Posterior cingulate gyrus (tissue), 11 donors: Measurements from ENCODE around the gene C11orf54.
A peak's percentile ranks its signal among the peaks of the same experiment; 100 is the strongest.

Experiments used
- DNase-seq, 10 donors: peaks; one replicate each; pipeline versions ENCODE4 v3.0.0 to v3.0.0-alpha.2; 2020 to 2021; ENCODE audit warnings: mixed read lengths in 3 of 10
- intact Hi-C: fragments of 100-400 bp; cut with DNase I; formaldehyde crosslinking; loops from one replicate; pipeline ENCODE4 v1.15.1; 2023

The C11orf54 gene

DNA sequence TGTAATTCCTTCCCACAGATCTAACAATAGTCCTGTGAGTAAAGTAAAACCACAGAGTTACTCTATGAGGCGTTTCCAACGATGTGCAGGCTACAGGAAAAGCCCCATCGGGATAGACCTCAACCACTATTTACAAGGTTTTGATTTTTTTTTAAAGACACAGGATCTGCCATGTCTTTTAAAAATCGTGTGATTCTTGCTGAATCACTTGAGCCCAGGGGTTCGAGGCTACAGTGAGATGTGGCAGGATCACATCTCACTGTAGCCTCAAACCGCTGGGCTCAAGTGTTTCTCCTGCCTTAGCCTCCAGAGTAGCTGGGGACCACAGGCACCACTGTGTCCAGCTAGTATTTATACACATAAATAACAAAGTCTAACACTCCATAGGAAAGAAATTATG is 8.0 kb upstream of the C11orf54 start:
- no peak for DNase-seq
- intact Hi-C loops, result no loop called here

GRCh38 chr11:93734427-93735222 is 6.8 kb upstream of the C11orf54 start:
- intact Hi-C loops, result no loop called here
- DNase-seq, result no peak

- no peak for DNase-seq
- intact Hi-C loops, result no loop called here
These were observed 5.8 kb upstream of the C11orf54 start for GRCh38 chr11:93735627-93736026.

DNA sequence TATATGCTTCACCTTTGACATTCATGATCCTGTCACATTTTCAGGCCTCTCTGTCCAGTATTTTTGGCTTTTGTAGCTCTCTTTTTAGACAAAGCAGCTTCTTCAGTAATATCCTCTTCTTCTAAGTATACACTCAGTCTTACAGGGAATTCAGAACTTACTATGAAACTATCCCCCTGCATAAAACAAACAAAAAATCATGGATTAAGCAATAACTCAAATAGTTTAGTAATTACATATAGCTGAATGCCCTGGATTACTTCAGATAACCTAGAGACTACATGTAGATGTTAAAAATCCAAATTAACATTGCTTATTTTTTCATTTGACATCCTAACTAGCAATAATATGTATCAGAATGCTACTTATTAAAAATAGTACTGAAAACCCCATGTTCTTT is 5.3 kb upstream of the C11orf54 start:
- no peak for DNase-seq
- intact Hi-C loops, result no loop called here

DNA sequence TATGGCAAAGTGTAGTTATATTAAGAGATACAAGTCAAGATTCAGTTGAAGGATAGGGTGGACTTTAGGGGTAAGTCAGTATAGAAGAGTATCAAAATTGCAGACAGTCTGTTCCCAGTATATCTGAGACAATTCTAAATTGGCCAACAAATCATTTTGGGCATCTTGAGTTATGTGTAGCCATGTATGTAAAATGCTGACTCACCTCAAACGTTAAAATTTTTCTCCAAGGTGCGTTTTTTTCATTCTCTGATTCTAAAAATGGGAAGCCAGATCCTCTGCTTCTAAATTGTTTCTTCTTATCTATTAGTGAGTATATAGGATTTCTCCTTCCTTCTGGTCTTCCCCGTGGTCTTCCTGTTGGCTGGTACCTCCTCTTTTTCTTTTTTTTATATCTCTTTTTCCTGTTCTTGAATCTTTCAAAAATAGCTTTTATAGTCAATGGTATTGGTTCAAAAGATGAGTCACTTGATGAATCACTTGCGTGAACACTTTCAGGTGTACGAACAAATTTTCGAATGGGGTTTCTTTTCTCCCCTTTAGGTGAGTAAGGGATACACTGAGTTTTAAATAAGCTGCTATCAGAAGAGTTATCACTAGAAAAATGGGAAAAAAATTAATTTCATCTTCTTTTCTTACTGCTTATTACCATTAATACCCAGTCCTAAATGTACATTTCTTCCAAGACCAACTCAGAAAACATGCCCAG is 3.4 kb upstream of the C11orf54 start:
- intact Hi-C loops, result no loop called here
- DNase-seq, result no peak

DNA sequence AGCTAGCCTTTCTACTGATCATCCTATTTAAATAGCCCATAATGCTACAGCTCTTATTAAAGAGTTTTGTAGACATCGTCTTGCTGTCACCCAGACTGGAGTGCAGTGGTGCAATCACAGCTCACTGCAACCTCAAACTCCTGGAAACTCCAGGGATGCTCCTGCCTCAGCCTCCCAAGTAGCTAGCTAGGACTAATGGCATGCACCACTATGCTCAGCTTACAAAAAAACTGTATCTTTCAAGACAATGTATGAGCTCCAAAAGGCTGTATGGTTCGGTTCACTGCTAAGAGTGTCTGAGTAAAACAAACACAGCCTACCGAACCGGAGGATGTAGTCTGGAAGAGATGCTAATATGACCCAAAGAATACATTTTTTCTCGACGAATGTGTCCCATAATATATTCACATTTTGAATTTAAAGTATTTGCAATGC is 2.8 kb upstream of the C11orf54 start:
- DNase-seq, result no peak
- intact Hi-C loops, result no loop called here

- intact Hi-C loops, result loop anchor here (2.0 to 10.0 kb wide), 2 partner anchors 43 to 765 kb away; no protein-coding TSS in a partner anchor
- no peak for DNase-seq
These were observed 1.3 kb upstream of the C11orf54 start for GRCh38 chr11:93740031-93740729.

GRCh38 chr11:93740730-93741093 is 760 bp upstream of the C11orf54 start:
- intact Hi-C loops, result loop anchor here (2.0 to 10.0 kb wide), 2 partner anchors 42 to 764 kb away; no protein-coding TSS in a partner anchor
- peak in 8 of 10 donors; percentile 36 to 93 (median 63) for DNase-seq

DNA sequence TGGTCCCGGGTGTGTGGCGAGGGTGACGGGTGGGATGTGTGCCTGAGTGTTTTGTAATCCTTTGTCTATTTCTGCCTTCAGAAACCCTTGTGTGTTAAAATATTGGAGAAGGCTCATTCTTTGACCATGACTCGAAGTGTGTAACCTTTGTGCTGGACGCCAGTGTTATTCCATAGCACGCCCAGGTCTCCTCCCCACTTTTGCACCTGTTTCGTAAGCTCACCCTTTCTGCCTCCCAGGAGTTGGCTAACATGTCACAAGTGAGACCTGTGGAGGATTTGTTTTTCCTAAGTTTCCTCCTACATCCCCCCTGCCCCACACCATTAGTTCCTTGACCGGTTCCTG is 382 bp downstream of the C11orf54 start:
- DNase-seq, result no peak
- intact Hi-C loops, result loop anchor here (2.0 to 10.0 kb wide), 2 partner anchors 41 to 763 kb away; no protein-coding TSS in a partner anchor

DNA sequence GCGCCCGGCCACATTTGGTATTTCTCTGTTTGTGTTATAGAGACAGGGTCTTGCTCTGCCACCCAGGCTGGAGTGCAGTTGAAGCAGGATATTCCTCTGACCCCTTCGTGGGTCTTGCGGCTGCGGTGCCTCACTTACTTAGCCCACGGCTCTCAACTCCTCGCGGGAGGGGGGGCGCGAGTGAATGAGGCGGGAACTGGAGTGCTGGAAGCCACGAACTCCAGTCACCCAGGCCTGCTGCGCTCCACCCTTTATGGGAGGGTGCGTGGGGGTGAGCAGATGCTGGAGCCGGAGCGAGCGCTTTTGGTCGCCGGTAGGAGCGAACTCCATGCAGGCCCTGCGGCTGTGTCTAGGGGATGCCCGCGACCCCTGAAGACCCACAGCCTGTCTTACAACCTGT is 1.8 kb downstream of the C11orf54 start:
- DNase-seq, result peak in 1 of 10 donors; percentile 69
- intact Hi-C loops, result loop anchor here (10.0 kb wide), 1 partner anchor 762 kb away; no protein-coding TSS in a partner anchor

DNA sequence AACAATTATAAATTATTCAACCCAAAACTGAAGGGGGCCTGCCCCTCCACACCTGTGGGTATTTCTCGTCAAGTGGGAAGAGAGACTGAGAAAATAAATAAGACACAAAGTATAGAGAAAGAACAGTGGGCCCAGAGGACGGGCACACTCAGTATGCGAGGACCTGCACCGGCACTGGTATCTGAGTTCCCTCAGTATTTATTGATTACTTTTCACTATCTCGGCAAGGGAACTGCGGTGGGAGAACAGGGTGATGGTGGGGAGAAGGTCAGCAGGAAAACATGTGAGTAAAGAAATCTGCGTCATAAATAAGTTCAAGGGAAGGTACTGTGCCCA is 3.2 kb downstream of the C11orf54 start:
- DNase-seq, result no peak
- intact Hi-C loops, result loop anchor here (10.0 kb wide), 1 partner anchor 760 kb away; no protein-coding TSS in a partner anchor

DNA sequence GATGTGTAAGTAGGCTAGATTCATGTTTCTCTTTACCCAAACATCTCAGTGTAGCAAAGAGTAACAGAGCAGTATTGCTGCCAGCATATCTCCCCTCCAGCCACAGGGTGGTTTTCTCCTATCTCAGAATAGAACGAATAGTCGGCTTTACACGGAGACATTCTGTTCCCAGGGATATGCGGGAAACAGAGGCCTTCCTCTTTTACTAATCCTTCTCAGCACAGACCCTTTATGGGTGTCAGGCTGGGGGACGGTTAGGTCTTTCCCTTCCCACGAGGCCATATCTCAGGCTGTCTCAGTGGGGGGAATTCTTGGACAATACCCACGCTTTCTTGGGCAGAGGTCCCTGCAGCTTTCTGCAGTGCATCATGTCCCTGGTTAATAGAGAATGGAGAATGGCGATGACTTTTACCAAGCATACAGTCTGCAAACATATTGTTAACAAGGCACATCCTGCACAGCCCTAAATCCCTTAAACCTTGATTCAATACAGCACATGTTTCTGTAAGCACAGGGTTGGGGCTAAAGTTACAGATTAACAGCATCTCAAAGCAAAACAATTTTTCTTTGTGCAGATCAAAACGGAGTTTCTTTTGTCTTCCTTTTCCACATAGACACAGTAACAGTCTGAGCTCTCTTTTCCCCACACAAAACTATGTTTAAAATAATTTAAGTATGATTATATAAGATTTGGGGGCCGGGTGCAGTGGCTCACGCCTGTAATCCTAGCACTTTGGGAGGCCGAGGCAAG is 3.7 kb downstream of the C11orf54 start:
- peak in 1 of 10 donors; percentile 13 for DNase-seq

GRCh38 chr11:93746101-93746500 is 4.6 kb downstream of the C11orf54 start:
- intact Hi-C loops, result loop anchor here (10.0 kb wide), 1 partner anchor 759 kb away; no protein-coding TSS in a partner anchor
- no peak for DNase-seq

More for the DNA sequence above, 3.7 kb downstream of the C11orf54 start:
- intact Hi-C loops, result loop anchor here (10.0 kb wide), 1 partner anchor 760 kb away; no protein-coding TSS in a partner anchor

DNA sequence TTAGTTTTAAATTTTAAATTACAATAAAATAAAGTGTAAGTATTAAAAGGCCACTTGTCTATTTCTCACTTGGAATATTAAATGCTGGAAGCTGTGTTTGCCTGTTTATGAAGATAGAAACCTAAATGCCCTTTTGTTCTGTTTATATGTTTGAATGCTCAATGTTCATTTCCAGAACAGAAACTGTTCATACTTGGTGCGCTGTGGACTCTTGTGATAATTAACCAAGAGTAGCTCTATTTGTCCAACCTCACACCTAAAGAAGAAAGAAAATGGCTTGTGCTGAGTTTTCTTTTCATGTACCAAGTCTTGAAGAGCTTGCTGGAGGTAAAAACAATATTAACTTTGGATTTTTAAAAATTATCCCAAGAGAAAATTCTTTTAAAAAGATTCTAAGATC is 5.7 kb downstream of the C11orf54 start:
- intact Hi-C loops, result loop anchor here (10.0 kb wide), 1 partner anchor 758 kb away; no protein-coding TSS in a partner anchor
- DNase-seq, result no peak

DNA sequence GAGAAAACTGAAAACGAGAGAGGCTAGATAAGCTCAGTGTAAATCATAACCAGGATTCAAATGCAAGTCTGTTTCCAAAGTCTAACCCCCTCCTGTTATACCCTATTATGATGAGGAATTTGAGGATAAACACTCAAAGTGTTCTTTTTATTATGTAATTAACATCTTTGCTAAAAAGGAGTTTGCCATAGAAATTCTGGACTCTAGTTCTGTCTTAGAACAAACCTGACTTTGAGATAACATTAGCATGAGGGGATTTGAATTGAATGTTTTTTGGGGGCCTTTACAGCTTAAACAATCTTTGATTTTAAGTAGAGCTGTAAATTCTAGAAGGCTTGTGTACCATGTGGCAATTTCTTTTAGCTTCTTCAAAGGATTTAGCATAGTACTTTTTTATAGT is 9.5 kb downstream of the C11orf54 start:
- DNase-seq, result no peak
- intact Hi-C loops, result no loop called here

DNA sequence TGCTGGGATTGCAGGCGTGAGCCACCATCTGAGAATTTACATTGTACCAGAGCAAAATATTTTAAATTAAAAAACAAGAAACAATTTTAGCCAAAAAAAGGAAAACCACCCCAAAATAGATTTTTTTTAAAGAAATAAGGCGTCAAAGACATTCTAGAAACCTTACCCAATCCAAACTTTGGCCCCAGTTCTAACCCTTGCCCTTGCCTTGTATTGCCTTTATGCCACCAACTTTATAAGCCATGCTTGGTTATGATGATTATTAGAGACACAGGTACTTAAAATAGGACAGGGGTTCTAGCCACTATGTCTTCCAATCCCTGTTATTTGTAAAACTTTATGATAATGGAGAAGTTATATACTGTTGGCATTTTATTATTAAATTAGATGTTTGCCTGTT is 11.8 kb downstream of the C11orf54 start:
- no peak for DNase-seq
- intact Hi-C loops, result no loop called here

- no peak for DNase-seq
- intact Hi-C loops, result no loop called here
These were observed 15.3 kb downstream of the C11orf54 start for GRCh38 chr11:93756748-93757147.

- intact Hi-C loops, result no loop called here
These were observed 15.8 kb downstream of the C11orf54 start for GRCh38 chr11:93757301-93757700.

GRCh38 chr11:93757924-93758865 is 16.7 kb downstream of the C11orf54 start:
- peak in 1 of 10 donors; percentile 84 for DNase-seq
- intact Hi-C loops, result no loop called here

More at GRCh38 chr11:93757301-93757700, 15.8 kb downstream of the C11orf54 start:
- no peak for DNase-seq
